ENCODE data around the gene KCNF1. TPM values are rescaled to one million over a fixed set of nuclear protein-coding genes. Genes with fewer than 3 reads are reported as not detected.

The KCNF1 gene
- polyA plus RNA-seq, 1 donor from 2014 or later, result 11.4 TPM

- Histone ChIP-seq H3K79me2 (replicated peaks; ENCODE audit: insufficient read depth, low read length) (no peaks in the 10 kb centered on the region), H2AFZ (ENCODE audit: low read depth, low read length) (no peak overlapping the region), H4K20me1 (ENCODE audit: insufficient read depth) (no peaks in the 10 kb centered on the region), H3K4me2 (ENCODE audit: low read length) (no peak overlapping the region), H3K36me3 (ENCODE audit: insufficient read depth, low read length) (no peaks in the 10 kb centered on the region), H3F3A (ENCODE audit: insufficient read depth, low read length, poor library complexity, severe bottlenecking) (no peaks in the 10 kb centered on the region), H3K4me3 (ENCODE audit: low read length) (no peak overlapping the region), H3K27me3 (ENCODE audit: insufficient read depth, low read depth, low read length) (no peaks in the 10 kb centered on the region), H3K27ac (ENCODE audit: low read length) (no peak overlapping the region), H3K9me2 (ENCODE audit: insufficient read depth, low read length) (no peaks in the 10 kb centered on the region), H3K9ac (ENCODE audit: low read length) (no peak overlapping the region), H3K9me3 (ENCODE audit: low read length) (no peaks in the 10 kb centered on the region)
- TF ChIP-seq SMC3 (conservative IDR thresholded peaks at IDR 0.05; ENCODE audit: poor library complexity), result no peak
Observed at GRCh38 chr2:10892796-10893350, 18.9 kb upstream of the KCNF1 start.

- H3K27me3 ChIP-seq (ENCODE audit: insufficient read depth, low read depth, low read length), result no peaks in the 10 kb centered on the region
- no peaks in the 10 kb centered on the region for H3K36me3 ChIP-seq (ENCODE audit: insufficient read depth, low read length)
- H3F3A ChIP-seq (ENCODE audit: insufficient read depth, low read length, poor library complexity, severe bottlenecking), result no peaks in the 10 kb centered on the region
- H3K4me2 ChIP-seq (ENCODE audit: low read length), result no peak overlapping the region
- no peaks in the 10 kb centered on the region for H3K79me2 ChIP-seq (replicated peaks; ENCODE audit: insufficient read depth, low read length)
- no peak overlapping the region for H2AFZ ChIP-seq (ENCODE audit: low read depth, low read length)
- no peaks in the 10 kb centered on the region for H3K9me3 ChIP-seq (ENCODE audit: low read length)
- no peak overlapping the region for H3K27ac ChIP-seq (ENCODE audit: low read length)
- no peaks in the 10 kb centered on the region for H4K20me1 ChIP-seq (ENCODE audit: insufficient read depth)
- no peak overlapping the region for H3K9ac ChIP-seq (ENCODE audit: low read length)
- no peak for TF ChIP-seq EZH2 (IDR thresholded peaks at IDR 0.05; ENCODE audit: borderline replicate concordance, insufficient read depth, low read length, poor library complexity, severe bottlenecking)
- TF ChIP-seq TAF1 (IDR thresholded peaks at IDR 0.05; ENCODE audit: low read depth), result no peak
- no peak for TF ChIP-seq REST (IDR thresholded peaks at IDR 0.05; ENCODE audit: borderline replicate concordance)
- TF ChIP-seq EP300 (conservative IDR thresholded peaks at IDR 0.05; ENCODE audit: poor library complexity, severe bottlenecking), result no peak
- TF ChIP-seq SMC3 (conservative IDR thresholded peaks at IDR 0.05; ENCODE audit: poor library complexity), result no peak
- TF ChIP-seq RAD21 (conservative IDR thresholded peaks at IDR 0.05), result no peak
- TF ChIP-seq MXI1 (conservative IDR thresholded peaks at IDR 0.05; ENCODE audit: poor library complexity, severe bottlenecking), result no peak
- TF ChIP-seq POLR2AphosphoS5 (IDR thresholded peaks at IDR 0.05), result no peak
- no peak for TF ChIP-seq CTCF (IDR thresholded peaks at IDR 0.05; ENCODE audit: poor library complexity, severe bottlenecking)
- H3K9me2 ChIP-seq (ENCODE audit: insufficient read depth, low read length), result no peaks in the 10 kb centered on the region
- H3K4me3 ChIP-seq (ENCODE audit: low read length), result no peak overlapping the region
Observed at GRCh38 chr2:10894264-10894935, 17.3 kb upstream of the KCNF1 start.
